Measurements from ENCODE around the gene ZNF326.
A peak's percentile ranks its signal among the peaks of the same experiment; 100 is the strongest.

ZNF326 gene

DNA sequence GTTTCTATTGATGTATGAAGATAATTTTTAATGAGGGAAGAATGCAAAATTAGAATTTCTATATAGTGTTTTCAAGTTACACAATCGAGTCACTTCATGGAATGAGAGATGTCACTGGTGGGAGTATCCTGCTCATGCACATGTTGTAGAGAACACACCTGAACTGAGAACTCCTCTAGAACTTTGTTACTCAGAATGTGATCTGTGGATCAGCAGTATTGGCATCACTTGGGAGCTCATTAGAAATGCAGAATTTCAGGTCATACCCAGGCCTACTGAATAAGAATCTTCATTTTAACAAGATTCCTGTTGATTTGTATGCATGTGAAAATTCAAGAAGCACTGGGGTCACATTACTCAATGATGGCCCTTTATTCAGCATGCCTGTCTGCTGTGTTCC lies 28.8 kb downstream of the ZNF326 start:
- H3K27me3 Mint-ChIP-seq (ENCODE audit: low read depth, poor library complexity) = no peaks in the 10 kb centered on the region
- H3K27ac Mint-ChIP-seq = peak overlapping the region; percentile 12
- H3K4me1 Mint-ChIP-seq = peaks cover 6% of the 10 kb centered on the region
- H3K36me3 Mint-ChIP-seq (ENCODE audit: low read depth) = peaks cover 96% of the 10 kb centered on the region
- DNase-seq = no peak
- no peak overlapping the region for H3K4me3 Mint-ChIP-seq
- peaks cover 6% of the 10 kb centered on the region for H3K9me3 Mint-ChIP-seq
- no peak for TF ChIP-seq CTCF (IDR thresholded peaks at IDR 0.05)

DNA sequence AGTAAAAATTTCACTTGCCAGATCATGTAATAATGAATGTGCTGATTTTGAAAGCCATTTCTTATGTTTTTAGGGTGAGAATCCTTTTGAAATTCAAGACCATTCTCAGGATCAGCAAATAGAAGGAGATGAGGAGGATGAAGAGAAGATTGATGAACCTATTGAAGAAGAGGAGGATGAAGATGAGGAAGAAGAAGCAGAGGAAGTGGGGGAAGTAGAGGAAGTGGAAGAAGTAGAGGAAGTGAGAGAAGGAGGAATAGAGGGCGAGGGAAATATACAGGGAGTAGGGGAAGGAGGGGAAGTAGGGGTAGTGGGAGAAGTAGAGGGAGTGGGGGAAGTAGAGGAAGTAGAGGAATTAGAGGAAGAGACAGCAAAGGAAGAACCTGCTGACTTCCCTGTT lies 32.4 kb downstream of the ZNF326 start:
- Mint-ChIP-seq H3K4me3 (no peak overlapping the region), H3K9me3 (peaks cover 6% of the 10 kb centered on the region), H3K36me3 (ENCODE audit: low read depth) (peaks cover 88% of the 10 kb centered on the region), H3K27ac (no peak overlapping the region), H3K27me3 (ENCODE audit: low read depth, poor library complexity) (peaks cover 2% of the 10 kb centered on the region), H3K4me1 (peaks cover 6% of the 10 kb centered on the region)
- no peak for TF ChIP-seq CTCF (IDR thresholded peaks at IDR 0.05)
- DNase-seq = no peak

- Mint-ChIP-seq H3K27ac (no peak overlapping the region), H3K36me3 (ENCODE audit: low read depth) (peaks cover 10% of the 10 kb centered on the region), H3K4me1 (no peaks in the 10 kb centered on the region), H3K9me3 (no peaks in the 10 kb centered on the region), H3K4me3 (no peak overlapping the region), H3K27me3 (ENCODE audit: low read depth, poor library complexity) (no peaks in the 10 kb centered on the region)
- no peak for DNase-seq
- no peak for TF ChIP-seq CTCF (IDR thresholded peaks at IDR 0.05)
Observed at GRCh38 chr1:90039652-90040051, 44.7 kb downstream of the ZNF326 start.

- Mint-ChIP-seq H3K9me3 (no peaks in the 10 kb centered on the region), H3K27ac (no peak overlapping the region), H3K36me3 (ENCODE audit: low read depth) (no peaks in the 10 kb centered on the region), H3K27me3 (ENCODE audit: low read depth, poor library complexity) (no peaks in the 10 kb centered on the region), H3K4me1 (peaks cover 13% of the 10 kb centered on the region), H3K4me3 (no peak overlapping the region)
- TF ChIP-seq CTCF (IDR thresholded peaks at IDR 0.05) = no peak
- no peak for DNase-seq
Observed at GRCh38 chr1:90043586-90043985, 48.7 kb downstream of the ZNF326 start.

DNA sequence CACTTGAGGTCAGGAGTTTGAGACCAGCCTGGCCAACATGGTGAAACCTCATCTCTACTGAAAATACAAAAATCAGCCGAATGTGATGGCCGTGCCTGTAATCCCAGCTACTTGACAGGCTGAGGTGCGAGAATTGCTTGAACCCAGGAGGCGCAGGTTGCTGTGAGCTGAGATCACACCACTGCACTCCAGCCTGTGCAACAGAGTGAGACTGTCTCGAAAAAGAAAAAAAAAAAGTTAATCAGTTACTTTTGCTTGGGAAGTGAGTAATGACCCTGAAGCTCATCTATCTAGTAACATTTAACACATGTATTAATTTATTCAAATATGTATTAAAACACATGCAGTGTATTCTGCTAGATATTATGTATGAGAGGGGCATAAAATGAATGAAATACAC lies 49.4 kb downstream of the ZNF326 start:
- H3K27me3 Mint-ChIP-seq (ENCODE audit: low read depth, poor library complexity) = no peaks in the 10 kb centered on the region
- H3K36me3 Mint-ChIP-seq (ENCODE audit: low read depth) = no peaks in the 10 kb centered on the region
- no peak for DNase-seq
- H3K4me1 Mint-ChIP-seq = peaks cover 13% of the 10 kb centered on the region
- no peak for TF ChIP-seq CTCF (IDR thresholded peaks at IDR 0.05)
- H3K9me3 Mint-ChIP-seq = no peaks in the 10 kb centered on the region
- H3K27ac Mint-ChIP-seq = no peak overlapping the region
- no peak overlapping the region for H3K4me3 Mint-ChIP-seq

DNA sequence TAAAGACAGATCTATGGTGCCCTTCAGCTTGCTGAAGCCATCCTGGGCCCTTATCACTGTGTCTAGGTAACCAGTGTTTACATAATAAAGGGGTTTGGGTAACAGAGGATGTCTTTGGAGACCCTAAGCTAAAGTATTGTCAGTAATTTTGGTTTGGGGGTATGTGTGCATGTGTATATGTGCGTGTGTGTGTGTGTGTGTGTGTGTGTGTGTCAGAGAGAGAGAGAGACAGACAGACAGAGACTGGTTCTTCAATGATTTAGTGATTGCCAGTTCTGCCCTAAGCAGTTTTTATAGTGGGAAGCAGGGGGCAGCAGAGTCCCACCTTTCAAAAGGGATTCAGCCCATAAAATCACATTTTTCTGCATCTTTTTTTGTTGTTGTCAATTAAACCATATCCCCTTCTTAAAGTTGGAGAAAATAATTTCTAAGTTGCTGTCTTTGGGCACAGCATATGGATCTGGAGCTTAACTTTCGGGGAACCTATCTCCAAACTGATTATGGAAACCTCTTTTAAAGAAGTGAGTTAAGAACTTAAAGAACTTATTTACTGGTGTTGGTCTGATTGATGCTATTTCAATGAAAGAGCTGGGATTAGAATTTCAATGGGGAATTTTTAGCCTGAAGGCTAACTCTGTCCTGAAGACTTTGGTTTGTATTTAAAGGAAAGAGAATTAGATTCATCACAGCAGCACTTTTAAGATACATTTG lies 51.1 kb downstream of the ZNF326 start:
- no peak overlapping the region for H3K4me3 Mint-ChIP-seq
- no peak overlapping the region for H3K27ac Mint-ChIP-seq
- peaks cover 13% of the 10 kb centered on the region for H3K4me1 Mint-ChIP-seq

More for the DNA sequence above, 51.1 kb downstream of the ZNF326 start:
- Mint-ChIP-seq H3K9me3 (no peaks in the 10 kb centered on the region), H3K27me3 (ENCODE audit: low read depth, poor library complexity) (no peaks in the 10 kb centered on the region), H3K36me3 (ENCODE audit: low read depth) (no peaks in the 10 kb centered on the region)
- TF ChIP-seq CTCF (IDR thresholded peaks at IDR 0.05) = peak; percentile 61
- DNase-seq = peak; percentile 40

Measured in nephron progenitor cell (in vitro differentiated cells).